Kidney (tissue), 14 donors: ENCODE data around the gene SPPL2C. TPM values are rescaled to one million over a fixed set of nuclear protein-coding genes. Genes with fewer than 3 reads are reported as not detected.

ENCODE experiments used
- DNase-seq, 5 donors: peaks; one replicate each; pipeline ENCODE4 v3.0.0-alpha.2; 2013 to 2020
- FAIRE-seq: peaks from 2 replicates; lab custom pipeline; 2012; peaks lifted over from hg19 to GRCh38; lab: Jason Lieb, UNC
- H3K27ac ChIP-seq, 2 donors: one replicate each; pipeline ENCODE4 v1.7.0; 2013; ENCODE audit warnings: low read depth in 2 of 2, low read length in 2 of 2, inconsistent platforms in 1 of 2
- H3K27me3 ChIP-seq: one replicate; pipeline ENCODE4 v1.7.1; 2013; ENCODE audit warnings: low read length, inconsistent platforms; ENCODE audit not compliant: control insufficient read depth, insufficient read depth
- H3K36me3 ChIP-seq, 3 donors: one replicate each; pipeline versions ENCODE4 v1.7.0 to v1.7.1; 2013; ENCODE audit warnings: low read length in 3 of 3, control low read depth in 1 of 3, inconsistent platforms in 1 of 3; ENCODE audit not compliant: insufficient read depth in 3 of 3, control insufficient read depth in 2 of 3
- H3K4me1 ChIP-seq, 3 donors: one replicate each; pipeline versions ENCODE4 v1.7.0 to v1.7.1; 2013; ENCODE audit warnings: low read length in 3 of 3, inconsistent platforms in 1 of 3, low read depth in 1 of 3; ENCODE audit not compliant: control insufficient read depth in 2 of 3, insufficient read depth in 2 of 3
- H3K4me3 ChIP-seq, 3 donors: one replicate each; pipeline versions ENCODE4 v1.7.0 to v1.8.1; 2013; ENCODE audit warnings: low read length in 3 of 3, control low read depth in 1 of 3, inconsistent platforms in 1 of 3
- H3K9ac ChIP-seq, 3 donors: one replicate each; pipeline versions ENCODE4 v1.7.0 to v1.7.1; 2013; ENCODE audit warnings: low read length in 3 of 3, control low read depth in 1 of 3, inconsistent platforms in 1 of 3
- H3K9me3 ChIP-seq, 3 donors: one replicate each; pipeline versions ENCODE4 v1.7.0 to v1.7.1; 2013; ENCODE audit warnings: low read length in 3 of 3, control low read depth in 1 of 3, inconsistent platforms in 1 of 3; ENCODE audit not compliant: control insufficient read depth in 2 of 3, insufficient read depth in 1 of 3
- CTCF ChIP-seq: IDR thresholded peaks from 3 replicates; pipeline ENCODE4 v1.5.1; 2012; ENCODE audit warnings: mild to moderate bottlenecking, moderate library complexity, borderline replicate concordance; ENCODE audit not compliant: insufficient read depth; ENCODE audit errors: extremely low read depth
- intact Hi-C: fragments of 100-400 bp; cut with DNase I; formaldehyde crosslinking; loops from one replicate; pipeline ENCODE4 v1.11.1; 2022
- polyA plus RNA-seq: library from polyadenylated mRNA; stranded (reverse); fragments of 350-450 nt; fragmentation: Illumina TruSeq; extraction: RNeasy Lipid Tissue Mini Kit (QIAGEN cat#74804); gene quantifications from one replicate; pipeline ENCODE4 v1.2.3, GENCODE V29; 2014; ENCODE audit warnings: low read depth, low replicate concordance; ENCODE audit not compliant: insufficient read depth
- total RNA-seq: library from RNA; stranded (reverse); fragmentation: NEBNext Ultra II Directional; extraction: Animal tissue kit (Norgen Biotek cat#: 25700); gene quantifications from one replicate; pipeline ENCODE4 v1.2.1, GENCODE V29; 2021
- donor health status: control.
- donor health status: control.
- donor health status: control.
- donor health status: control.
- donor health status: control.
- donor health status: DM: yes; HTN: yes; CAD: no.
- donor health status: Normal renal cell carcinoma (clear cell type).

The SPPL2C gene
- total and polyA plus RNA-seq, 2 donors from 2014 or later: not detected

- TF ChIP-seq CTCF: no peak
These were observed 19.4 kb downstream of the SPPL2C start for GRCh38 chr17:45863857-45864654.

GRCh38 chr17:45867171-45867570 is 22.5 kb downstream of the SPPL2C start:
- H3K27ac ChIP-seq: no peak overlapping the region
- no peaks in the 10 kb centered on the region for H3K36me3 ChIP-seq
- intact Hi-C loops: no loop called here
- TF ChIP-seq CTCF: no peak
- H3K4me1 ChIP-seq: no peaks in the 10 kb centered on the region
- no peak overlapping the region for H3K9ac ChIP-seq
- no peak overlapping the region for H3K4me3 ChIP-seq
- H3K9me3 ChIP-seq: no peaks in the 10 kb centered on the region
- no peaks in the 10 kb centered on the region for H3K27me3 ChIP-seq
- DNase-seq (no peak), FAIRE-seq (no peak)

More at GRCh38 chr17:45863857-45864654, 19.4 kb downstream of the SPPL2C start:
- H3K9me3 ChIP-seq: no peaks in the 10 kb centered on the region
- no peak for DNase-seq
- H3K36me3 ChIP-seq: no peaks in the 10 kb centered on the region
- no peak overlapping the region for H3K9ac ChIP-seq
- intact Hi-C loops: no loop called here
- no peak overlapping the region for H3K4me3 ChIP-seq
- FAIRE-seq: no peak
- no peaks in the 10 kb centered on the region for H3K27me3 ChIP-seq
- H3K4me1 ChIP-seq: no peaks in the 10 kb centered on the region
- H3K27ac ChIP-seq: no peak overlapping the region

GRCh38 chr17:45867702-45868101 is 23.0 kb downstream of the SPPL2C start:
- no peak for FAIRE-seq
- intact Hi-C loops: no loop called here
- H3K4me1 ChIP-seq: no peaks in the 10 kb centered on the region

More at GRCh38 chr17:45867702-45868101, 23.0 kb downstream of the SPPL2C start:
- H3K9me3 ChIP-seq: no peaks in the 10 kb centered on the region
- peak in 1 of 5 donors; percentile 46 for DNase-seq
- H3K27me3 ChIP-seq: no peaks in the 10 kb centered on the region
- H3K4me3 ChIP-seq: no peak overlapping the region
- H3K27ac ChIP-seq: no peak overlapping the region
- no peaks in the 10 kb centered on the region for H3K36me3 ChIP-seq
- no peak for TF ChIP-seq CTCF
- H3K9ac ChIP-seq: no peak overlapping the region
